Vagina (tissue), 2 donors: Measurements from ENCODE around the gene TRIM65. TPM values are rescaled to one million over a fixed set of nuclear protein-coding genes. Genes with fewer than 3 reads are reported as not detected.

ENCODE experiments used
- DNase-seq, 2 donors: peaks; one replicate each; pipeline ENCODE4 v3.0.0-alpha.2; 2017; ENCODE audit errors: extremely low spot score in 2 of 2
- H3K27ac ChIP-seq: fragments of 200-600 bp; sonication (generic); one replicate; pipeline ENCODE4 v1.5.1; 2019
- H3K27me3 ChIP-seq: fragments of 200-600 bp; sonication (generic); one replicate; pipeline ENCODE4 v1.5.1; 2019
- H3K36me3 ChIP-seq, 2 donors: fragments of 200-600 bp; sonication (generic); one replicate each; pipeline ENCODE4 v1.5.1; 2017 to 2019
- H3K4me1 ChIP-seq: fragments of 200-600 bp; sonication (generic); one replicate; pipeline ENCODE4 v1.5.1; 2019
- H3K4me3 ChIP-seq, 2 donors: fragments of 200-600 bp; sonication (generic); 1 replicate in 1 of 2; 2 replicates in 1 of 2; pipeline ENCODE4 v1.5.1; 2016 to 2019
- H3K9me3 ChIP-seq: fragments of 200-600 bp; sonication (generic); one replicate; pipeline ENCODE4 v1.5.1; 2019
- CTCF ChIP-seq, 3 experiments: fragments of 450-650 bp in 2 of 3; fragments of 200-600 bp in 1 of 3; sonication (generic) in 1 of 3; IDR thresholded peaks; one replicate each; pipeline ENCODE4 v1.5.1; 2017 to 2019; ENCODE audit warnings: antibody characterized with exemption in 3 of 3, mild to moderate bottlenecking in 2 of 3, moderate library complexity in 2 of 3
- POLR2A ChIP-seq, 2 donors: fragments of 450-650 bp; IDR thresholded peaks; one replicate each; pipeline ENCODE4 v1.6.1; 2017; ENCODE audit warnings: antibody characterized with exemption in 2 of 2, mild to moderate bottlenecking in 2 of 2, moderate library complexity in 2 of 2
- POLR2AphosphoS5 ChIP-seq, 2 donors: sonication (generic); formaldehyde crosslinking; IDR thresholded peaks; one replicate each; pipeline ENCODE4 v1.9.0; 2017; ENCODE audit warnings: antibody characterized with exemption in 2 of 2, mild to moderate bottlenecking in 2 of 2, low read depth in 1 of 2; ENCODE audit not compliant: insufficient read depth in 1 of 2
- intact Hi-C: fragments of 100-400 bp; cut with DNase I; formaldehyde crosslinking; loops from one replicate; pipeline ENCODE4 v1.15.1; 2023
- total RNA-seq: library from RNA; depleted of rRNA; stranded (reverse); fragments of >200 nt; gene quantifications from one replicate; pipeline ENCODE4 v1.2.3, GENCODE V29; 2016

TRIM65 gene
- total RNA-seq, 1 donor from 2014 or later: 59.9 TPM

GRCh38 chr17:75847614-75848522, 48.9 kb downstream of the TRIM65 start:
- H3K27ac ChIP-seq: peak overlapping the region; percentile 93
- no peak overlapping the region for H3K4me3 ChIP-seq
- TF ChIP-seq CTCF (IDR thresholded peaks at IDR 0.05) (no peak), POLR2A (IDR thresholded peaks at IDR 0.05) (no peak), POLR2AphosphoS5 (IDR thresholded peaks at IDR 0.05; ENCODE audit: insufficient read depth in 1 of 2, low read depth in 1 of 2) (no peak)
- no peaks in the 10 kb centered on the region for H3K9me3 ChIP-seq
- H3K4me1 ChIP-seq: peaks cover 67% of the 10 kb centered on the region
- intact Hi-C loops: loop anchor here (5.0 kb wide), 2 partner anchors 44 to 71 kb away; a partner anchor contains a TSS
- no peak for DNase-seq
- no peaks in the 10 kb centered on the region for H3K27me3 ChIP-seq
- H3K36me3 ChIP-seq: peaks cover 8 to 60% of the 10 kb centered on the region in 2 donors

DNA sequence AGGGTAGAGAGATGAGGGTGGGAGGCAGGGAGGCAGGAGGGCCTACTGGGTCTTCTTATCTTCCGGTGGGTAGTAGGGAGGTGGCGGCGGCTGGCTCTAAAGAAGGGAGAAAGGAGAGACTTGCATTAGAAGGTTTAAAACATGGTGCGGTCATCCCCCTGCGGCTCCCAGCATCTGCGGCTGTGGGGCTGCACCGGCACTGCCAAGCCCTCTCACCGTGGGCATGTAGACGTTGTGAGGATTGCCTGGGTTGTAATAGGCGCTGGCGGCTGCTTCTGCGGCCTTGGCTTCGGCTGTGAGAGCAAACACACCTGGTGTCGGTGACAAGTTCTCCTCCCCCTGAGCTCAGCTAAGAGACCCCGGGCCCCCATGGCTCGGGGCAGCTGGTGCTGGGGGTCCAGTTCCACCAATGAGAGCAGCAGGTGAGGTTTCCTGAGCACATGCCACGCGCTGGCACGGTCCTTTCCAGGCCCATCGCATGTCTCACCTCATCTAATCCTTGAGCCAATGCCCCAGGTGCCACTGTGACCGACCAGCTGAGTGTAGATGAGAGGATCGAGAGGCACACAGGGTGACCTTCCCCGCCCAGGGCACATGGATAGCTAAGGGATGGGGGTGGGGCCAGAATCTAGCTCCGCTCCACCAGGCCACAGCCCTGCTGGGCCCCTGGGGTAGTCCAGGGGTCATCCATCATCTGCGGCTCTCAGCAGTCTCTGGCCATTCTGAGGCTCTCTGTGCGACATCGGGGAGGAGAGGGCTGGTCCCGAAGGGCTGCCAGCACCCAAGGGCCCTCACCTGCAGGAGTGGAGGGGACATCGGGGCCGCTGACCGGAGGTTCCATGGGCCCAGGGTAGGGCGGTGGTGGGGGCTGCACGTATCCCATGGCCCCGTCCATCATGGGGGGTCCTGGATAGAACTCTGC, 49.8 kb downstream of the TRIM65 start:
- Histone ChIP-seq H3K27me3 (no peaks in the 10 kb centered on the region), H3K4me1 (peaks cover 60% of the 10 kb centered on the region), H3K9me3 (no peaks in the 10 kb centered on the region), H3K36me3 (peaks cover 8 to 54% of the 10 kb centered on the region in 2 donors), H3K27ac (peak overlapping the region; percentile 93), H3K4me3 (no peak overlapping the region)
- no peak for DNase-seq
- intact Hi-C loops: loop anchor here (5.0 kb wide), 2 partner anchors 45 to 70 kb away; a partner anchor contains a TSS
- TF ChIP-seq CTCF (IDR thresholded peaks at IDR 0.05) (no peak), POLR2A (IDR thresholded peaks at IDR 0.05) (no peak), POLR2AphosphoS5 (IDR thresholded peaks at IDR 0.05; ENCODE audit: insufficient read depth in 1 of 2, low read depth in 1 of 2) (peak in 1 of 2 donors; percentile 16)

DNA sequence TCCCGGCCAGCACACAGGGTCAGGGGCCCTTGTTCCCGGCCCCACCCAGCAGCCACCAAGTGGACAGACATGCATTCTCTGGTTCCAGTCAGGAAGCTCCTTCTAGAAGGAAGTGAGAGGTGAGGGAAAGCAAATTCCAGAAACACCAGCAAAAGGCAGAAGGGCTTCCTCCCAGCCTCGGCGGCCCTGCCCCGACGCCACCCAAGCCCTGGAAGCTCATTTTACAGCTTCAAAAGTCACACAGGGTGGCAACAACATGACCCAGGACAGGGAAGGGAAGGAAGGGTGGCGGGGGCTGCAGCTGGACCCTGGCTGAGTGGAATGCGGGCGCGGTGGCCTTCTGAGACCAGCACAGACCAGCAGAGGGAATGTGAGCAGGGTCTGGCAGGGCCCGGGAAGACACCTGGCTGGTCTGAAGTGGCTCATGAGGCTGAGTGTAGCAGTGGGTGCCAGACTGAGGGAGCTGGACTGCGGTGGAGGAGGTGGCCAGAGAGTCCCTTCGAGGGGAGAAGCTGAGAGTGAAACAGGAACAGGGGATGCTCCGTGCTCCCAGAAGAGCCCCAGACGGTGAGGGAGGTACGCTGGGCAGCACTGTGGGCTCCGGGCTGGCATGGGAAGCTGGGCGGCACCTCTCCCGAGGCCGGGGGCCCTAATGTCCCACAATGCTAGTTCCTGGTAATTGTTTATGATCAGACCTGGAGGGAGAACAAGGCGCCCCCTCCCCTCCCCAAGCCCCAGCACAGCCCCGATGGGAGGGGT, 50.6 kb downstream of the TRIM65 start:
- Histone ChIP-seq H3K27me3 (no peaks in the 10 kb centered on the region), H3K27ac (peak overlapping the region; percentile 93), H3K4me1 (peaks cover 56% of the 10 kb centered on the region), H3K9me3 (no peaks in the 10 kb centered on the region), H3K4me3 (no peak overlapping the region), H3K36me3 (peaks cover 8 to 52% of the 10 kb centered on the region in 2 donors)
- TF ChIP-seq CTCF (IDR thresholded peaks at IDR 0.05) (no peak), POLR2AphosphoS5 (IDR thresholded peaks at IDR 0.05; ENCODE audit: insufficient read depth in 1 of 2, low read depth in 1 of 2) (no peak), POLR2A (IDR thresholded peaks at IDR 0.05) (no peak)
- DNase-seq: no peak
- intact Hi-C loops: loop anchor here (5.0 kb wide), 2 partner anchors 46 to 69 kb away; a partner anchor contains a TSS

DNA sequence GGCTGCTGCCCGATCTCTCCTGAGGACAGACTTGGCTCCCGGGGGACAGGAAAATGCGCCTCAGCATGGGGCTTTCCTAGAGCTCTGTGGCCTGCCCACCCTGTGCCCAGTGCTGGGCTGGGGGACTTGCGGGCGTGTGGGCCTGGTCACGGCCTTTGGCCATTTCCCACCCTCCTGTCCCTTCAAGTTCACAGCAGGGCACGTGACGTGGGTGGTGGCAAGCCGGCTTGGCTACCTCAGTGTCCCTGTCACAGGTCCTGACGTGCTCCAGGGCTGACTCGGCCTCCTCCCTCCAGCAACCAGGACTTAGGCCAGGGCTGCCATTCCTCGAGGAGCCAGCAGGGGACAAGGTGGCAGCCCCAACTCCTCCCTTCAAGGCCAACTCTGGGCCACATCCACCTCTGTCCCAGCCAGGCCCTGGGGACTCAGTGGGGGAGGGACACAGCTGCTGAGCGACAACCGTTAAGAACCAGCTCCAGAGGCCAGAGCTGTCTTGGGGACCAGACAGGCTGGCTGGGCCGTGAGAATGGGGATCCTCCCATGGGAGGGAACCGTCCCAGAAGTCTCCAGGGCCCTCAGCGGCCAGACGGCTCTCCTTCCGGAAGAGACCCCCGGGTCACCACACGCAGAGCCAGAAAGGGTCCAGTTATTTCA, 51.6 kb downstream of the TRIM65 start:
- H3K27ac ChIP-seq: peak overlapping the region; percentile 93
- intact Hi-C loops: loop anchor here (5.0 kb wide), 2 partner anchors 47 to 68 kb away; a partner anchor contains a TSS
- H3K9me3 ChIP-seq: no peaks in the 10 kb centered on the region
- H3K4me1 ChIP-seq: peaks cover 56% of the 10 kb centered on the region
- TF ChIP-seq POLR2AphosphoS5 (IDR thresholded peaks at IDR 0.05; ENCODE audit: insufficient read depth in 1 of 2, low read depth in 1 of 2) (peak; percentile 40 to 61), POLR2A (IDR thresholded peaks at IDR 0.05) (no peak), CTCF (IDR thresholded peaks at IDR 0.05) (peak; percentile 33 to 61 (median 59))
- H3K36me3 ChIP-seq: peaks cover 8 to 42% of the 10 kb centered on the region in 2 donors
- peak overlapping the region in 1 of 2 donors; percentile 11 for H3K4me3 ChIP-seq
- H3K27me3 ChIP-seq: no peaks in the 10 kb centered on the region
- DNase-seq: no peak
